Smooth muscle cell (in vitro differentiated cells): Measurements from ENCODE around the gene OR51I2. TPM values are rescaled to one million over a fixed set of nuclear protein-coding genes. Genes with fewer than 3 reads are reported as not detected.

Source experiments
- DNase-seq: peaks from one replicate; lab custom pipeline; 2025; ENCODE audit not compliant: unreplicated experiment; lab: John Stamatoyannopoulos, UW
- H2AFZ ChIP-seq: fragments of 200-600 bp; sonication (generic); 2 replicates; pipeline ENCODE4 v1.6.0; 2016; ENCODE audit warnings: antibody characterized with exemption, low read depth, mild to moderate bottlenecking
- H3F3A ChIP-seq: fragments of 200-600 bp; sonication (generic); 2 replicates; pipeline ENCODE4 v1.6.0; 2017; ENCODE audit warnings: antibody characterized with exemption, low read depth
- H3K27ac ChIP-seq: fragments of 200-600 bp; sonication (generic); 2 replicates; pipeline ENCODE4 v1.5.1; 2016; ENCODE audit warnings: low read depth, mild to moderate bottlenecking
- H3K27me3 ChIP-seq: fragments of 200-600 bp; sonication (generic); 2 replicates; pipeline ENCODE4 v1.6.1; 2016; ENCODE audit warnings: low read depth, mild to moderate bottlenecking
- H3K36me3 ChIP-seq: fragments of 200-600 bp; sonication (generic); 2 replicates; pipeline ENCODE4 v1.5.1; 2016; ENCODE audit warnings: low read depth
- H3K4me1 ChIP-seq: fragments of 200-600 bp; sonication (generic); 2 replicates; pipeline ENCODE4 v1.5.1; 2016; ENCODE audit warnings: low read depth
- H3K4me2 ChIP-seq: fragments of 200-600 bp; sonication (generic); 2 replicates; pipeline ENCODE4 v1.6.0; 2016; ENCODE audit warnings: mild to moderate bottlenecking
- H3K4me3 ChIP-seq: fragments of 200-600 bp; sonication (generic); 2 replicates; pipeline ENCODE4 v1.5.1; 2016; ENCODE audit warnings: mild to moderate bottlenecking
- H3K79me2 ChIP-seq: fragments of 200-600 bp; sonication (generic); 2 replicates; pipeline ENCODE4 v1.6.0; 2016; ENCODE audit warnings: low read depth, mild to moderate bottlenecking
- H3K9ac ChIP-seq: fragments of 200-600 bp; sonication (generic); 2 replicates; pipeline ENCODE4 v1.6.0; 2016; ENCODE audit warnings: low read depth
- H3K9me3 ChIP-seq: fragments of 200-600 bp; sonication (generic); replicated peaks from 2 replicates; pipeline ENCODE4 v1.5.1; 2016; ENCODE audit warnings: low read depth
- H4K20me1 ChIP-seq: fragments of 200-600 bp; sonication (generic); 2 replicates; pipeline ENCODE4 v1.6.0; 2016; ENCODE audit warnings: low read depth
- CTCF ChIP-seq: fragments of 200-600 bp; sonication (generic); IDR thresholded peaks from 2 replicates; pipeline ENCODE4 v1.5.1; 2017; ENCODE audit warnings: borderline replicate concordance, mild to moderate bottlenecking, antibody characterized with exemption; ENCODE audit not compliant: insufficient read depth, poor library complexity, severe bottlenecking
- WGBS: methylation state at CpG from one replicate; pipeline ENCODE4 v1.1.7; 2016; ENCODE audit warnings: low lambda C conversion rate; 5-methylcytosine and 5-hydroxymethylcytosine counted together
- polyA plus RNA-seq: library from polyadenylated mRNA; unstranded; fragments of >200 nt; fragmentation: Nextera tagmentation; extraction: Ambion mirVana; gene quantifications from 2 replicates; pipeline ENCODE4 v1.2.1, GENCODE V29; 2016
- total RNA-seq: library from RNA; depleted of rRNA; stranded (reverse); fragments of >200 nt; gene quantifications from 2 replicates; pipeline ENCODE4 v1.2.3, GENCODE V29; 2014

Gene OR51I2
- total and polyA plus RNA-seq, 2 experiments from 2014 or later: not detected

GRCh38 chr11:5489576-5490357, 40.6 kb downstream of the OR51I2 start:
- Histone ChIP-seq H4K20me1 (no peaks in the 10 kb centered on the region), H3K4me3 (no peak overlapping the region), H2AFZ (no peak overlapping the region), H3K9me3 (no peaks in the 10 kb centered on the region), H3K4me1 (no peaks in the 10 kb centered on the region), H3K27me3 (no peaks in the 10 kb centered on the region), H3K9ac (no peak overlapping the region), H3K4me2 (no peak overlapping the region), H3K27ac (no peak overlapping the region), H3K79me2 (no peaks in the 10 kb centered on the region), H3K36me3 (no peaks in the 10 kb centered on the region), H3F3A (no peaks in the 10 kb centered on the region)
- no peak for DNase-seq
- 54% methylated on average over 5 of the region's 5 CpGs for WGBS
- no peak for TF ChIP-seq CTCF

- no peak for TF ChIP-seq CTCF
- no peaks in the 10 kb centered on the region for H3K27me3 ChIP-seq
- no peak overlapping the region for H3K4me2 ChIP-seq
- no peaks in the 10 kb centered on the region for H3K4me1 ChIP-seq
- H3K36me3 ChIP-seq: no peaks in the 10 kb centered on the region
- no peaks in the 10 kb centered on the region for H3K79me2 ChIP-seq
- H4K20me1 ChIP-seq: no peaks in the 10 kb centered on the region
- no peak overlapping the region for H3K27ac ChIP-seq
- H3F3A ChIP-seq: no peaks in the 10 kb centered on the region
- no peak overlapping the region for H2AFZ ChIP-seq
- no peak overlapping the region for H3K9ac ChIP-seq
- 73% methylated on average over 2 of the region's 2 CpGs for WGBS
- no peak for DNase-seq
- H3K4me3 ChIP-seq: no peak overlapping the region
- no peaks in the 10 kb centered on the region for H3K9me3 ChIP-seq
These were observed 50.5 kb downstream of the OR51I2 start for GRCh38 chr11:5499671-5500070.

- no peak for TF ChIP-seq CTCF
- WGBS: 85% methylated on average over 6 of the region's 6 CpGs
These were observed 51.3 kb downstream of the OR51I2 start for GRCh38 chr11:5500393-5500801.

More at GRCh38 chr11:5500393-5500801, 51.3 kb downstream of the OR51I2 start:
- no peak overlapping the region for H3K27ac ChIP-seq
- H3K4me3 ChIP-seq: no peak overlapping the region
- H3K9ac ChIP-seq: no peak overlapping the region
- no peaks in the 10 kb centered on the region for H3K27me3 ChIP-seq
- no peak for DNase-seq
- no peaks in the 10 kb centered on the region for H3K9me3 ChIP-seq
- no peak overlapping the region for H3K4me2 ChIP-seq
- H2AFZ ChIP-seq: no peak overlapping the region
- no peaks in the 10 kb centered on the region for H3K36me3 ChIP-seq
- H4K20me1 ChIP-seq: no peaks in the 10 kb centered on the region
- no peaks in the 10 kb centered on the region for H3K79me2 ChIP-seq
- no peaks in the 10 kb centered on the region for H3K4me1 ChIP-seq
- H3F3A ChIP-seq: no peaks in the 10 kb centered on the region
